GM13976 (cell line): ENCODE results near the gene CUL2.

Experiments
- DNase-seq: peaks from one replicate; pipeline ENCODE4 v3.0.0; 2012; ENCODE audit warnings: low spot score
- CTCF ChIP-seq: IDR thresholded peaks from 2 replicates; pipeline ENCODE4 v1.5.1; 2012; ENCODE audit warnings: borderline replicate concordance, mild to moderate bottlenecking; ENCODE audit not compliant: insufficient read depth; ENCODE audit errors: extremely low read depth, missing control alignments, control extremely low read depth
- in situ Hi-C: fragments of 300-500 bp; cut with MboI; formaldehyde crosslinking; loops from one replicate; pipeline ENCODE4 v1.12.0; 2022; ENCODE audit warnings: low sequenced_read_pairs, mixed read lengths, inconsistent platforms; ENCODE audit not compliant: unreplicated experiment

The CUL2 gene

GRCh38 chr10:35129185-35129674 is 39.1 kb upstream of the CUL2 start:
- TF ChIP-seq CTCF: no peak
- DNase-seq: no peak
- in situ Hi-C loops: loop anchor here (5.0 kb wide), 1 partner anchor 83 kb away; no protein-coding TSS in a partner anchor

DNA sequence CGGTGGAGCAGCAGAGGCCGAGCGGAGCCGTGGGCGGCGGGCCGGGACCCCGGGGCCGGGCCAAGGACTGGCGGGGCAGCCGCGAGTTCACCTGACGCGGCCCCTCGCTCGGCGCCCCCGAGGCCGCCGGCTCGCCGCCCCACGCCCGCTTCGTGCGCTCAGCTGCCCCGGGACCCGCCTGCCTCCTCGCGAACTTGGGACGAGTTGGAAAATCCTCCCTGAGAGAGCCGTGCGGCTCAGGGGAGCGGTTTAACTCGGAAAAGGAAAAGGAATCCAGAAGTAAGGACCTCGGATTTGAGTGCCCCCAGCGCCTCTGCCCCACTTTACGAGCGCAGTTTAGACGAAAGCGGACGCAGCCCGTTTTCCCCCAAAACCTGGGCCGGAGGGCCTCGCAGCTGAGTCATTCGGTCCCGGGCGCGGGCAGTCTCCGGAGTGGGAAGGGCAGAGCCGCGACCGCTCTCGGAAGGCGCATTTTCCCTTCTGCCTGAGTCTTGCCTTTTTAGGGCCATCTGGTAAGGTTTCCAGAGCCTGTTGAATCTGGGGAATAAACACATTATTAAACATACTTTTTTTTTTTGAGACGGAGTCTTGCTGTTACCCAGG is 37.2 kb upstream of the CUL2 start:
- in situ Hi-C loops: loop anchor here (5.0 kb wide), 1 partner anchor 85 kb away; no protein-coding TSS in a partner anchor
- no peak for DNase-seq

DNA sequence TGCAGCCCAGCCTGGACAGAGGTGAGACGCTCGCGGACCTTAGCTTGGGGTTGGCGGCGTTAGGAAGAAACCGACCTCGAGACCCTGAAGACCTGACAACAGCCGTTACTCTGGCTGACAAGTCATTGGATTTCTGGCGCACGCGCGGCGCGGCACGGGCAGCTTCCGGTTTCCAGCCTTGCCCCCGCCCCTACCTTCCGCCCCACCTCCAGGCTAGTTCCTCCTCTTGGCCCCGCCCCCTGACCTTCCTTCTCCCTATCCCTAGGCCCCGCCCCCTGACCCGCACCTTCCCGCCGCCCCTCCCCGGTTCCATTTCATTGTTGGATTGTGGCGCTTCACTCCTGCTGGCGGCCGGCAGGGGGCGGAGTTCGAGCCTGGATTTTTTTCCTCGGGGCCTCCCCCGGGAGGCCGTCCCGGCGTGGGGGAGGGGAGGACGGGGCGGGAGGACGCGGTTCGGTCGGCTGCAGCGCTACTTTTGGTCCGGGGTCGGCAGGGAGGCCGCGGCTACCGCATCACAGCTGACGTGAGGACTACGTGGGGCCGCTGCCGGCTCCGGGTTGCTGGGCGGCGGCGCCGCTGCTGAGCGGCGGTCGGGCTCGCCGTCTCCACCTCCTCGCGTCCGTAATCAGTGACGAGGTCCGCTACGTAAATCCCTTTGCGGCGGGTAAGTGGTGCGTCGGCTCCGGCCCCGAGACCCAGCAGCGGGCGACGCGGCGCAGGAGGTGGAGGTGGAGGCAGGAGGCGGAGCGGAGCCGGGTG is 36.6 kb upstream of the CUL2 start, which contains the start of gene CREM:
CREM (plus strand) TSS at position 317 of the 759 bp plus-strand sequence. CDS start 10,990 bp downstream, outside the sequence.
- in situ Hi-C loops: loop anchor here (5.0 kb wide), 1 partner anchor 86 kb away; no protein-coding TSS in a partner anchor
- peak; percentile 70 for TF ChIP-seq CTCF
- peak; percentile 98 for DNase-seq

More for the DNA sequence above, 37.2 kb upstream of the CUL2 start:
- TF ChIP-seq CTCF: no peak

- no peak for DNase-seq
- no peak for TF ChIP-seq CTCF
- in situ Hi-C loops: loop anchor here (5.0 kb wide), 1 partner anchor 86 kb away; no protein-coding TSS in a partner anchor
These were observed 36.0 kb upstream of the CUL2 start for GRCh38 chr10:35126062-35126529.

DNA sequence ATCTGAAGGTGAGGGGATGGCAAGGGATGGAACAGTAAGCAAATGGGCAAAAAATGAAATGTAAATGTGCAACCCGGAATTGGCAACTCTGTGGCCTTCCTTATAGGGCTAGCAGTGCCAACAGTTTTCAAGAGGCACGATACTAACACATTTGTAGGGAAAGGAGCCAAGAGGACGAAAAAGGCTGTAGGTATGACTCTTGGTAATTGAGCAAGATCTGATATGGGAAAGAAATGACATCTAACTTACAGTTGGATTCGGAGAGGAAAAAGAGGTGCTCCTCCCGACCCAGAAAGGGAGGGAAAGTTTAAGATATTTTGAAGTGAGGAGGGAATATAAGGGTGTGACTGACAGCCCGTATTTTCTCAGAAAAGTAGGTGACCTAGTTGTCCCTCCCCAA is 34.4 kb upstream of the CUL2 start:
- in situ Hi-C loops: loop anchor here (25.0 kb wide), 1 partner anchor 438 kb away; no protein-coding TSS in a partner anchor

DNA sequence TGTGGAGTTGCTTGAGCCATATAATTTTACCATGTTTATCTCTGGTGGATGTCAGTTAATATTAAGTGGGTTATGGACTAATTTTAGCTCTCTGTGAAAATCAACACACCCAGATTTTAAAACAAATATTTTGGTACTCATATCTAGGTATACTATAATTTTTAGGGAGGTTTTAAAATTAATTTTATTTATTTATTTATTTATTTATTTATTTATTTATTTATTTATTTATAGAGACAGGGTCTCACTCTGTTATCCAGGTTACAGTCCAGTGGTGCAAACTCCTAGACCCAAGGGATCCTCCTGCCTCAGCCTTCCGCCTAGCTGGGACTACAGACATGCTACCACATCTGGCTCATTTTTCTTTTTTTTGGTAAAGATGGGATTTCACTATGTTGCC is 29.2 kb upstream of the CUL2 start:
- TF ChIP-seq CTCF: no peak
- no peak for DNase-seq
- in situ Hi-C loops: loop anchor here (25.0 kb wide), 1 partner anchor 443 kb away; no protein-coding TSS in a partner anchor

More for the DNA sequence above, 34.4 kb upstream of the CUL2 start:
- no peak for TF ChIP-seq CTCF
- DNase-seq: no peak
